Measurements from ENCODE around the gene PON1.

Gene PON1
- long read RNA-seq, donor 1, result 0 reads
- long read RNA-seq, donor 2, result 0 reads
- long read RNA-seq, donor 3, result 0 reads
- long read RNA-seq, donor 4, result 0 reads
- long read RNA-seq, donor 5, result 0 reads
- long read RNA-seq, donor 6, result 0 reads
- long read RNA-seq, donor 7, result 0 reads
- long read RNA-seq, donor 8, partial matches to known transcripts, result 0 of 1 reads
- long read RNA-seq, donor 8, other reads (novel, unspliced or antisense), result 0 of 1 reads

- no peak for DNase-seq
Observed at GRCh38 chr7:95324431-95324830, at the start of gene PON1. Gene PON1 (minus strand): TSS chr7:95324532. CDS start chr7:95324475, 57 bp downstream.

DNA sequence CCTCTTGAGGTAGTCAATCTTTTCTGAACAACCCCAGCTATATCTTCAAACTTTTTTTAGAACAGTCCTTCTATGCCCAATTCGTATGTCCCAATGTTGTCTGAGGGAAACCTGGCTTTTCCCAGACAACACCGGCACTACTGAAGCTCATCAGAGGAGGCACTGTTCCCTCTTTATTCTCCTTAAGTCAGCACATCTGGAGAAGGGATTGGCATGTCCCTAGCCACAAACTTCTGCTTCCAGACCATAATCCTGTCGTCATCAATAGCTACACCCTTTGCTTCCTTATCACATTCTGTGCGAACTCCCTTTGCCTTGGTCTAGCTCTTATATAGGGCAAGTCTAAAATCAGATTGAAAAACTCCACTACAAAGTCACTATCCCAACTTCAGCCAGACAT is 49.0 kb upstream of the PON1 start:
- DNase-seq, result no peak

GRCh38 chr7:95368235-95368634 is 43.9 kb upstream of the PON1 start:
- DNase-seq, result no peak

DNA sequence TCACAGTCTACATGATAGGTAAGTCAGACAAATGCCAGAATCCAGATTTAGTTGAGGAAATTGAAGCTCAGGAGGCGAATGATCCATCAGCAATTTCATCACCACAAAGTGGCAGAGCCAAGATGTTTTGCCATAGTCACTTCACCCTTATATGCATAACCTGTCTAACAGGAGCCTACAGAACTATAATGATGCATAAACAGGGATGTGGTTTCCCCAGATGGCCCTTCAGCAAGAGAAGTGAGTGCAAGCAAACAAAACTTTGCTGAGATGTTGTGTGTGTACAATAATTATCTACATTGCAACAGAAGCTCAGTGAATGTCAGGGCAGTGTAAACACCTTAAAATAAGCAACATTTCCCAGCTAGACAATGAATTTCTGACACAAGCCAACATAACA is 43.3 kb upstream of the PON1 start:
- DNase-seq, result no peak

GRCh38 chr7:95365151-95365550 is 40.8 kb upstream of the PON1 start:
- DNase-seq, result no peak

DNA sequence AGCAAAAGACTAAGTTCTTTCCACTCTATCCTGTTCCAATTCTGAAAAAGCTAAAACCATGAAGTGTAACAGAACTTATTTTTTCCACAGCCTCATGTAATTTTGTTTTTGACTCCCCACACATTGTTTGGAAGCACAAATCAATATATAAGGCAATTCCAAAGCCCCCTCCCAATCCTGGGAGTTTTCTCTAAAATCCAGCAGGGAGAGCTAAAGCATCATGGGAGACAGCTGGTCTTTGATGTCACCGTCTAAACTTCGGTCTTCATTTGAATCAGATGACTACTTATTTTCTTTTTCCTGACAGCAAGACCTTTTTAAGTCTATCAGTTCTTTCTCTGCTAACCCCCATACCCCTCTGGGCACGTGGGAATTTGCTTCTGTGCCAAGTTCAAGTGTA is 33.3 kb upstream of the PON1 start:
- no peak for DNase-seq

GRCh38 chr7:95342642-95343307 is 18.4 kb upstream of the PON1 start:
- no peak for DNase-seq

DNA sequence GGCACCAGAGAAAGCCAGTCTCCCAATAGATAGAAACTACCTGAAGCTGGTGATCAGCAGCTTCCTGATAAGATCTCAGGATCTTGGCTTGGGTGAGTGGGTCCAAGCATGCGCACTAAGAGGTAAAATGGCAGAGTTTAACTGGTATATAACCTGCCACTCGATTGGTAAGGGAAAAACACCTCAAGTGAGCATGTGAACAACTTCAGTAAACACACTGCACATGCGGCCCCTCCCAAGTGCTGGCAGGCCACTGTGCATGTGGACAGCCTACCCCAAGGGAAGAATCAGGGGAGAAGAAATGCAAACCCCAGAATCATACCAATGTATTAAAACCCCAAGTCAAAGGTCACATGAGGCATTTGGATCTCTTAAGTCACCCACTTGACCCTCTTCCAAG is 17.7 kb upstream of the PON1 start:
- no peak for DNase-seq

DNA sequence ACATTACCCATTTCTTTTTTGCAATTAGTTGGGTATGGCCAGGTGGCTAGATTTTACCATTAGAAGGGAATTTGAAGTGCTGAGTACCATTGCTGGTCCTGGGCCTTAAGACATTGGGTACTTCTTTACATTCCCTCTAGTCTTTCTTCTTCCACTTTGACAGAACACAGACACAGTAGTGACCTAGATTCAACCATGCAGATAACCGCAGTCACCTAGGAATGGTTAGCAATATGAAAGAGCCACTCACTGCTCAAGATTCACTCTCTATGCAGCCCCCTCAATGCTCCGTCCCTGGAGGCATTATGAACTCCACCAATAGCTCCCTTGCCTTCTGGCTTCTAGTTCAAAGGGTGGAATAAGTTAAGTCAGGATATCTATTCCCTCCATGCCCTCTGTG is 16.2 kb upstream of the PON1 start:
- DNase-seq, result no peak

- DNase-seq, result no peak
Observed at GRCh38 chr7:95338832-95339231, 14.5 kb upstream of the PON1 start.

DNA sequence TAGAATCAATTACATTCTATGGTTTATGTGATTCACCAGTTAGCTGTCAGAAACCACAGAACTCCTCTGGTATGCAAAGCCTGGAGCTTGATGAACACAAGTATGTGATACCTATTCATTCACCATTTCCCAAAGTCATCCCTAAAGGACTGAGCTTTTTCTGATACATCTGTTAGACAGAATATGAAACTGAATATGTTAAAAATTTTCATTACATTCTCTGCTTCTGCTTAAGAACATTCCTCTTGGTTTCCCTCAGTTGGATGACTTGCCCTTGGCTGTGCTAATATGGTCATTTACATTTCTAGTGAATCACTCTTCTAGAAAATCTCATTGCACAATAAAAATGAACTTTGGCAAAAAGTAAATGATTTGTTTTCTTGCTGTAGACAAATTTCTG is 10.8 kb upstream of the PON1 start:
- no peak for DNase-seq

DNA sequence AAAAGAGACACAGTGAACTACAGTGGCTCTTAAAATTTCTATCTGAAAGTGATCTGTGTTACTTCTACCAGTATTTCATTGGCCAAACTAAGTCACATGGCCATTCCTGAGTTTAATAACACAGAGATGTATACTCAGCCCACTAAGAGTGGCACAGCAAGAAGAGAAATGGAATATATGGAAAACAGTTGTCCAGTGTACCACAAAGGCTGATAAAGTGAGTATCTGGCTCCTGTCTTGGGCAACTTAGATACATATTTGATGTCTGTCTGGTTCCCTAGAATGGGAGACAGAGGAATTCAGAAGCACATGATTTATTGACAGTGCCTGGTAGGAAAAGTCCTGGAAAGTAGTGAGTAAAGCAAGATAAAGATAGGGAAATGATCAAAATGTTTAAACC is 10.1 kb upstream of the PON1 start:
- DNase-seq, result no peak

DNA sequence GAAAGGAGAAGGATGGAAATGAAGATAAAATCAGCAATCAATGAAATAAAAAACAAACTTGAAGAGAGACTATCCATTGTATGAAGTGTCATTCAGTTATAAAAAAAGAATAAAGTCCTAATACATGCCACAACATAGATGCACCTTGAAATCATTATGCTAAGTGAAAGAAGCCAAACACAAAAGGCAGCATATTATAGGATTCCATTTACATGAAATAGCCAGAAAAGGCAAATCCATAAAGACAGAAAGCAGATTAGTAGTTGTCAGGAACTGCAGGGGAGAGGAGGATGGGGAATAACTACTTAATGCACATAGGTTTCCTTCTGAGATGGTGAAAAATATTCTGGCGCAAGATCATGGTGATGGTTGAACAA is 6.6 kb upstream of the PON1 start:
- DNase-seq, result no peak

GRCh38 chr7:95330204-95330960 is 6.0 kb upstream of the PON1 start:
- DNase-seq, result no peak

DNA sequence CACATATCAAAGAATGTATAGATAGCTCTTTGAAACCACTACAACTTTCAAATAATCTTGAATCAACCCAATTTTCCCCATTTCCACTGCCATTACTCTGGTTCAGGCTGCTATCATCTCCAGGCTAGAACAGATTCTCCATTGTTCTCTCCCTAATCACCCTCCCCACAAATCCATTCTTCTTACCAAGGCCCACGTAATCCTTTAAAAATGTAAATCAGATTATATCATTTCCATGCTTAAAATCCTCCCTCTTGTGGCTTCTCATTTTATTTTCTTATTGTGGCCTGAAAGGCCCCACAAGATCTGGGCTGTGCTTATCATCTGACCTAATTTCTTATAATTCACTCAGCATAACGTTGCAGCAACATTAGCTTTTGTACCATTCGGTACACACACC is 3.0 kb upstream of the PON1 start:
- DNase-seq, result no peak

DNA sequence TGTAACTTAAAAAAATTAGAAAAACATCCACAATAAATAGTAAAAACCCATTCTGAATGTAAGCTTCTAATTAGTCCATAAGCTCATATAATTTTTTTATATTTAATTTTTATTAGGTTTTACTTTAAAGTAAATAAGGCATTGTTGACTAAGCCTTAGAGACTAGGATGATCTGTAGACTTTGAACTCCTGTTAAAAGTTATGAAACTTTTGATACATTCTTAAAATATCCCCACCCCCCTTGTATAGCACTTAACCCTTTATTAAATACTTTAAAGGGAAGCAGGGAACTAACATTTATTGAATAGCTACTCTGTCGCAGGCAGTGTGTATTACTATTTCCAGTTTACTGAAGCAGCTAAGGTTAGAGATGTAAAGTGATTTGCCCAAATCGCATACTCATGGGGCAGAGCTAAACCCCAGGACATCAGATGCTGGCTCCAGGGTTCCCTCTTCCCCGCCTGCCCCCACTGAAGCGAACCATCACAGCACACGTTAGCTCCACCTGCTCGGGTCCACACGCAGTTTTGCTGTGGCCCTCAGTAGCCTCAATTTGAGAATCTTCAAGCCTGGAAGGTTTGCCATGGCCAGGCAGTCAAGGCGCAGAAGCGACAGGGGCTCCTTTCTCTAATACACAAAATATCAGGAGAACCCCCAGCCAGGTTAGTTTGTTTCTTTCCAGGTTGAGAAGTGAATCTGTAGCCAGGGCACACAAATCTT is 762 bp downstream of the PON1 start:
- DNase-seq, result no peak

GRCh38 chr7:95322854-95323253 is 1.5 kb downstream of the PON1 start:
- DNase-seq, result no peak

GRCh38 chr7:95322396-95322795 is 1.9 kb downstream of the PON1 start:
- DNase-seq, result no peak

- DNase-seq, result no peak
Observed at GRCh38 chr7:95321720-95322119, 2.6 kb downstream of the PON1 start.

GRCh38 chr7:95320651-95321050 is 3.7 kb downstream of the PON1 start:
- no peak for DNase-seq

DNA sequence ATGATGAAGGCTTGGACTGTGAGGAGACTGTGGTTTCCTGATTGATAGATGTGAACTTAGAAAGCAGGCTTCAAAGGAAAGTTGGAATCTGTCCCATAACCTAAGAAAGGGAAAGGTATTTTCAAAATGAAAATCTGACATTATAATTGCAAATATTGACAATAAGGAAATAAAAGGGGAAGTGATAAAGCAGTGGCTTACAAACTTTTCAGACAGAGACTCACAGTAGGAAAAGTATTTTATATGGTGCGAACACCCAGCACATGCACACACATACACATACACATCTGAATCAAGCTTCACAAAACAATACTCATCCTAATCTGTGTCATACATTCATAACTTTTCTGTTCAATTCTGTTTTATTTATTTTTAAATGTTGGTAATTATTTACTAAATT is 4.8 kb downstream of the PON1 start:
- DNase-seq, result no peak

GRCh38 chr7:95318501-95319100 is 5.7 kb downstream of the PON1 start:
- no peak for DNase-seq

DNA sequence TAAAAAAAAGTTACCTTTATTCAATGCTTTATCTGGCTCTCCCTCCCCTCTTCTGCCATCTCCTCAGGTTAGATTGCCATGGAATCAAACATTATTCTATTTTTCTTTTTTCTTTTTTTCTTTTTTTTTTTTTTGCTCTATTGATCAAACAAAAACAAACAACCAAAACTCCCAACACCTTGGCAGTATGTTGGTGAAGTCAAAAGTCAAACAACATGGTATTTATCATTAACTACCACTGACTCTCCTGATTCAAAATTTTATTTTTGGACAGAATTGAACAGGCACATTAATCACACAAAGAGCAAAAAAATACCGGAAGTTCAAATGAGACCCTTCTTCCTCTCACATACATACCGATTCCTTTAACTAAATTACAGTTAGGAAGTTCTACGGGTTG is 6.4 kb downstream of the PON1 start:
- no peak for DNase-seq
